Measurements from ENCODE around the gene SVEP1. TPM values are rescaled to one million over a fixed set of nuclear protein-coding genes. Genes with fewer than 3 reads are reported as not detected.

Gene SVEP1
- total and polyA plus RNA-seq, 2 donors from 2014 or later, result 1.1 to 19.3 TPM

- TF ChIP-seq, protein P1, sequence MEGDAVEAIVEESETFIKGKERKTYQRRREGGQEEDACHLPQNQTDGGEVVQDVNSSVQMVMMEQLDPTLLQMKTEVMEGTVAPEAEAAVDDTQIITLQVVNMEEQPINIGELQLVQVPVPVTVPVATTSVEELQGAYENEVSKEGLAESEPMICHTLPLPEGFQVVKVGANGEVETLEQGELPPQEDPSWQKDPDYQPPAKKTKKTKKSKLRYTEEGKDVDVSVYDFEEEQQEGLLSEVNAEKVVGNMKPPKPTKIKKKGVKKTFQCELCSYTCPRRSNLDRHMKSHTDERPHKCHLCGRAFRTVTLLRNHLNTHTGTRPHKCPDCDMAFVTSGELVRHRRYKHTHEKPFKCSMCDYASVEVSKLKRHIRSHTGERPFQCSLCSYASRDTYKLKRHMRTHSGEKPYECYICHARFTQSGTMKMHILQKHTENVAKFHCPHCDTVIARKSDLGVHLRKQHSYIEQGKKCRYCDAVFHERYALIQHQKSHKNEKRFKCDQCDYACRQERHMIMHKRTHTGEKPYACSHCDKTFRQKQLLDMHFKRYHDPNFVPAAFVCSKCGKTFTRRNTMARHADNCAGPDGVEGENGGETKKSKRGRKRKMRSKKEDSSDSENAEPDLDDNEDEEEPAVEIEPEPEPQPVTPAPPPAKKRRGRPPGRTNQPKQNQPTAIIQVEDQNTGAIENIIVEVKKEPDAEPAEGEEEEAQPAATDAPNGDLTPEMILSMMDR (IDR thresholded peaks at IDR 0.05; ENCODE audit: borderline replicate concordance, extremely low read depth, insufficient read depth), result peak; percentile 31
- intact Hi-C loops (cut with DNase I), result no loop called here
- Histone ChIP-seq H3K4me1 (ENCODE audit: control insufficient read depth in 2 of 3, insufficient read depth in 2 of 3, low read depth in 1 of 3, low read length in 3 of 3) (no peaks in the 10 kb centered on the region), H3K27ac (ENCODE audit: low read depth in 2 of 2, low read length in 2 of 2) (no peak overlapping the region), H3K4me3 (ENCODE audit: low read length in 3 of 3) (no peak overlapping the region), H3K9me3 (ENCODE audit: control insufficient read depth in 2 of 3, insufficient read depth in 1 of 3, low read length in 3 of 3) (no peaks in the 10 kb centered on the region), H3K27me3 (ENCODE audit: control insufficient read depth, insufficient read depth, low read length) (no peaks in the 10 kb centered on the region), H3K9ac (ENCODE audit: low read length in 3 of 3) (no peak overlapping the region), H3K36me3 (ENCODE audit: control insufficient read depth in 2 of 3, insufficient read depth in 3 of 3, low read length in 3 of 3) (no peaks in the 10 kb centered on the region)
- FAIRE-seq (no peak), DNase-seq (no peak)
Observed at GRCh38 chr9:110340306-110340705, 239.2 kb downstream of the SVEP1 start.

DNA sequence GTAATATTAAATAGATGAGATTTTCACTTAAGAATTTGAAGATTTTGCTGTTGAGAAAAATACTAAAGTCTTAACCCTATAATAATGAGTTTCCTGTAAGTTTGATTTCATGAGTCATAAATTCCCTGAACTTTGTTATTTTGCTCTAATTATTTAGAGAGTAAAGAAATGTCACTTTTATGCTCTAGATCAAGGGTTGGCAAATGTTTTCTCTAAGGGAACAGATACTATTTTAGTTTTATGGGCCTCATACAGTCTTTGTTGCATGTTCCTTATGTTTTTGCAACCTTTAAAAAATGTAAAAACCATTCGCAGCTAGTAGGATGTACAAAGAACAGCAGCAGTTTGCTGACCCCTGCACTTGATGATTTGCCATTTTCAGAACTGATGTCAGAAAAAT lies 241.4 kb downstream of the SVEP1 start:
- no peak overlapping the region for H3K27ac ChIP-seq (ENCODE audit: low read depth in 2 of 2, low read length in 2 of 2)
- H3K4me3 ChIP-seq (ENCODE audit: low read length in 3 of 3), result no peak overlapping the region
- no peaks in the 10 kb centered on the region for H3K36me3 ChIP-seq (ENCODE audit: control insufficient read depth in 2 of 3, insufficient read depth in 3 of 3, low read length in 3 of 3)
- no peak for FAIRE-seq
- H3K4me1 ChIP-seq (ENCODE audit: control insufficient read depth in 2 of 3, insufficient read depth in 2 of 3, low read depth in 1 of 3, low read length in 3 of 3), result no peaks in the 10 kb centered on the region
- DNase-seq, result peak in 2 of 5 donors; percentile 52 to 74
- TF ChIP-seq, protein P1 (IDR thresholded peaks at IDR 0.05; ENCODE audit: borderline replicate concordance, extremely low read depth, insufficient read depth), result no peak
- intact Hi-C loops (cut with DNase I), result no loop called here
- no peaks in the 10 kb centered on the region for H3K9me3 ChIP-seq (ENCODE audit: control insufficient read depth in 2 of 3, insufficient read depth in 1 of 3, low read length in 3 of 3)
- H3K27me3 ChIP-seq (ENCODE audit: control insufficient read depth, insufficient read depth, low read length), result no peaks in the 10 kb centered on the region
- no peak overlapping the region for H3K9ac ChIP-seq (ENCODE audit: low read length in 3 of 3)

DNA sequence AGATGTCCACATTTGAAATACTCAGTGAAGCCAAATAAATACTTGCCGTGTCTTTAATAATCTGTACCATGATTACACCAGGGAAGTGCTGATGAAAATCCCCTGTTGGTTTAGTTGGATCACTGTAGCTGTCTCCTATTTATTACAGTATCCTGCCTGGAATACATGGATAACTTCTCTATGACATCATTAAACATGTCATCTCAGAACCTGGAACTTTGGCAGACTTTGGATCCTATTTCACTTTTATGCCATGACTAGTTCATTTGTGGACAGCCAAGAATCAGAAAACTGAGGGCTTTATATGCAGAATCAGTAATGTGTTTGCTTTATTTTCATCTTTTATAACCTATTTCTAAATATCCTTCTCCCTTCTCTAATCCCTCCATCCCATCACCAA lies 241.8 kb downstream of the SVEP1 start, which contains the start of gene TXNDC8:
Gene TXNDC8, minus strand, starts transcription at position 137 of the 400 bp plus-strand sequence.
- FAIRE-seq (no peak), DNase-seq (peak in 2 of 5 donors; percentile 42 to 45)
- no peaks in the 10 kb centered on the region for H3K9me3 ChIP-seq (ENCODE audit: control insufficient read depth in 2 of 3, insufficient read depth in 1 of 3, low read length in 3 of 3)
- TF ChIP-seq, protein P1 (IDR thresholded peaks at IDR 0.05; ENCODE audit: borderline replicate concordance, extremely low read depth, insufficient read depth), result no peak
- no peaks in the 10 kb centered on the region for H3K27me3 ChIP-seq (ENCODE audit: control insufficient read depth, insufficient read depth, low read length)
- intact Hi-C loops (cut with DNase I), result no loop called here
- H3K27ac ChIP-seq (ENCODE audit: low read depth in 2 of 2, low read length in 2 of 2), result no peak within 1 kb of the TSS
- no peak within 1 kb of the TSS for H3K4me3 ChIP-seq (ENCODE audit: low read length in 3 of 3)
- no peaks in the 10 kb centered on the region for H3K4me1 ChIP-seq (ENCODE audit: control insufficient read depth in 2 of 3, insufficient read depth in 2 of 3, low read depth in 1 of 3, low read length in 3 of 3)
- no peak within 1 kb of the TSS for H3K9ac ChIP-seq (ENCODE audit: low read length in 3 of 3)
- H3K36me3 ChIP-seq (ENCODE audit: control insufficient read depth in 2 of 3, insufficient read depth in 3 of 3, low read length in 3 of 3), result no peaks in the 10 kb centered on the region

DNA sequence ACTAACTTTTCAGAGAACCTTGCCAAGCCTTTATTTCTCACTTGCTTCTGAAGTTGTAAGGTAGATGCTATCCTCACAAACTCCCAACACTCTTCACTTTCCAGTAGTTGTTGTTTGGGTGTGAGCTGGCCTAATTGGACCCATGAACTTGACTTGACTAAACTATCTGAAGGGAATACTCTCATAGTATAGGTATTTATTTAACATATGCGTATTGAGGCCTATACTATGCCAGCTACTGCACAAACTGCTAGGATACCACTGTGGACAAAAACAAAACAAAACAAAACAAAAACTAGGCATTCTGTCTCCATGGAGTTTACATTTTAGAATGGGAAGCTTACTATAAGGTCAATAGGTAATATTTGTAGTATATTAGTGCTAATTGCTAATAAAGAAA lies 243.2 kb downstream of the SVEP1 start:
- no peaks in the 10 kb centered on the region for H3K9me3 ChIP-seq (ENCODE audit: control insufficient read depth in 2 of 3, insufficient read depth in 1 of 3, low read length in 3 of 3)
- no peaks in the 10 kb centered on the region for H3K4me1 ChIP-seq (ENCODE audit: control insufficient read depth in 2 of 3, insufficient read depth in 2 of 3, low read depth in 1 of 3, low read length in 3 of 3)
- no peak overlapping the region for H3K4me3 ChIP-seq (ENCODE audit: low read length in 3 of 3)
- H3K9ac ChIP-seq (ENCODE audit: low read length in 3 of 3), result no peak overlapping the region
- FAIRE-seq (no peak), DNase-seq (no peak)
- no peaks in the 10 kb centered on the region for H3K27me3 ChIP-seq (ENCODE audit: control insufficient read depth, insufficient read depth, low read length)
- TF ChIP-seq, protein P1 (IDR thresholded peaks at IDR 0.05; ENCODE audit: borderline replicate concordance, extremely low read depth, insufficient read depth), result no peak
- H3K27ac ChIP-seq (ENCODE audit: low read depth in 2 of 2, low read length in 2 of 2), result no peak overlapping the region
- H3K36me3 ChIP-seq (ENCODE audit: control insufficient read depth in 2 of 3, insufficient read depth in 3 of 3, low read length in 3 of 3), result no peaks in the 10 kb centered on the region
- intact Hi-C loops (cut with DNase I), result no loop called here

Data from kidney (tissue), 14 donors.